WTC11 (cell line): ENCODE measurements around the gene TTC7B. TPM values are rescaled to one million over a fixed set of nuclear protein-coding genes. Genes with fewer than 3 reads are reported as not detected.
A peak's percentile ranks its signal among the peaks of the same experiment; 100 is the strongest.

Experiments used
- ATAC-seq: fragments of 200-7000 bp; cut with Tn5 transposase; 2 replicates; pipeline ENCODE4 v1.10.0; 2021; ENCODE audit warnings: mild to moderate bottlenecking, moderate library complexity
- CTCF ChIA-PET: fragments of 300-600 bp; sonication (Branson Sonifier 250); formaldehyde crosslinking; loops from one replicate; lab custom pipeline; 2021; ENCODE audit warnings: antibody characterized with exemption; lab: Charles Lee
- POLR2A ChIA-PET: fragments of 350-600 bp; sonication (Branson Sonifier 250); formaldehyde crosslinking; loops from one replicate; lab custom pipeline; 2021; ENCODE audit warnings: antibody characterized with exemption; lab: Charles Lee
- DNase-seq: peaks from one replicate; pipeline ENCODE4 v3.0.0; 2021; ENCODE audit warnings: low spot score
- H3K27ac Mint-ChIP-seq: 2 replicates; pipeline ENCODE4 v1.8.0; 2021; ENCODE audit warnings: mixed read lengths
- H3K27me3 Mint-ChIP-seq: 2 replicates; pipeline ENCODE4 v1.8.0; 2021; ENCODE audit warnings: low read depth, mild to moderate bottlenecking, moderate library complexity, mixed read lengths
- H3K36me3 Mint-ChIP-seq: 2 replicates; pipeline ENCODE4 v1.8.0; 2021; ENCODE audit warnings: mixed read lengths
- H3K4me1 Mint-ChIP-seq: 2 replicates; pipeline ENCODE4 v1.8.0; 2022; ENCODE audit warnings: mixed read lengths
- H3K4me3 Mint-ChIP-seq: 2 replicates; pipeline ENCODE4 v1.8.0; 2021; ENCODE audit warnings: mild to moderate bottlenecking, moderate library complexity, mixed read lengths
- H3K9me3 Mint-ChIP-seq: 2 replicates; pipeline ENCODE4 v1.8.0; 2021; ENCODE audit warnings: mixed read lengths
- CREB1 ChIP-seq: sonication (generic); formaldehyde crosslinking; IDR thresholded peaks from 2 replicates; pipeline ENCODE4 v1.8.0; 2023; ENCODE audit warnings: mild to moderate bottlenecking, missing genetic modification reagents
- FOXP1 ChIP-seq: sonication (generic); formaldehyde crosslinking; IDR thresholded peaks from 2 replicates; pipeline ENCODE4 v1.8.0; 2022; ENCODE audit warnings: missing genetic modification reagents, mild to moderate bottlenecking, moderate library complexity, borderline replicate concordance
- IRF2 ChIP-seq: sonication (generic); formaldehyde crosslinking; IDR thresholded peaks from 2 replicates; pipeline ENCODE4 v1.8.0; 2022; ENCODE audit warnings: low read depth, missing genetic modification reagents, borderline replicate concordance
- JAZF1 ChIP-seq: fragments of 250-450 bp; sonication (Bioruptor Pico); IDR thresholded peaks from 2 replicates; pipeline ENCODE4 v1.9.0; 2021; ENCODE audit warnings: moderate library complexity, mild to moderate bottlenecking, inconsistent platforms
- KAT7 ChIP-seq: sonication (generic); formaldehyde crosslinking; IDR thresholded peaks from 2 replicates; pipeline ENCODE4 v1.8.1; 2023; ENCODE audit warnings: missing genetic modification reagents, mild to moderate bottlenecking, borderline replicate concordance
- NFATC4 ChIP-seq: fragments of 250-450 bp; sonication (Bioruptor Pico); IDR thresholded peaks from 2 replicates; pipeline ENCODE4 v1.9.0; 2021; ENCODE audit warnings: mild to moderate bottlenecking
- PRRX2 ChIP-seq: fragments of 250-450 bp; sonication (Bioruptor Pico); IDR thresholded peaks from 2 replicates; pipeline ENCODE4 v1.8.0; 2021; ENCODE audit warnings: mild to moderate bottlenecking
- RORB ChIP-seq: fragments of 250-450 bp; sonication (Bioruptor Pico); IDR thresholded peaks from 2 replicates; pipeline ENCODE4 v1.9.0; 2021; ENCODE audit warnings: mild to moderate bottlenecking
- SMAD4 ChIP-seq: sonication (generic); formaldehyde crosslinking; IDR thresholded peaks from 2 replicates; pipeline ENCODE4 v1.8.0; 2022; ENCODE audit warnings: mild to moderate bottlenecking, missing genetic modification reagents
- ZNF121 ChIP-seq: sonication (generic); formaldehyde crosslinking; IDR thresholded peaks from 2 replicates; pipeline ENCODE4 v1.8.0; 2023; ENCODE audit warnings: missing genetic modification reagents
- ZNF263 ChIP-seq: sonication (generic); formaldehyde crosslinking; IDR thresholded peaks from 2 replicates; pipeline ENCODE4 v1.8.1; 2022; ENCODE audit warnings: low read depth, mild to moderate bottlenecking, moderate library complexity, missing genetic modification reagents
- total RNA-seq: library from RNA; stranded (reverse); gene quantifications from 3 replicates; pipeline ENCODE4 v1.2.3, GENCODE V29; 2021
- TF ChIP-seq, protein P1 (sequence below): fragments of 250-450 bp; sonication (Bioruptor Pico); conservative IDR thresholded peaks from 2 replicates; pipeline ENCODE4 v1.9.0; 2021; ENCODE audit warnings: mild to moderate bottlenecking
- TF ChIP-seq, protein P2 (sequence below): sonication (generic); formaldehyde crosslinking; IDR thresholded peaks from 2 replicates; pipeline ENCODE4 v1.8.1; 2023; ENCODE audit warnings: mild to moderate bottlenecking, missing genetic modification reagents
- TF ChIP-seq, protein P3 (sequence below): sonication (generic); formaldehyde crosslinking; IDR thresholded peaks from 2 replicates; pipeline ENCODE4 v1.8.0; 2023; ENCODE audit warnings: missing genetic modification reagents, mild to moderate bottlenecking, borderline replicate concordance
- TF ChIP-seq, protein P4 (sequence below): fragments of 250-450 bp; sonication (Bioruptor Pico); IDR thresholded peaks from 2 replicates; pipeline ENCODE4 v1.9.0; 2021; ENCODE audit warnings: mild to moderate bottlenecking
- TF ChIP-seq, protein P5 (sequence below): sonication (generic); formaldehyde crosslinking; IDR thresholded peaks from 2 replicates; pipeline ENCODE4 v1.8.0; 2022; ENCODE audit warnings: mild to moderate bottlenecking, missing genetic modification reagents
- TF ChIP-seq, protein P6 (sequence below): sonication (generic); formaldehyde crosslinking; IDR thresholded peaks from 2 replicates; pipeline ENCODE4 v1.8.1; 2022; ENCODE audit warnings: mild to moderate bottlenecking, moderate library complexity, missing genetic modification reagents
- TF ChIP-seq, protein P7 (sequence below): sonication (generic); formaldehyde crosslinking; IDR thresholded peaks from 2 replicates; pipeline ENCODE4 v1.8.1; 2023; ENCODE audit warnings: mild to moderate bottlenecking, missing genetic modification reagents, borderline replicate concordance

The TTC7B gene
- total RNA-seq, 1 experiment from 2014 or later = 27.6 TPM

DNA sequence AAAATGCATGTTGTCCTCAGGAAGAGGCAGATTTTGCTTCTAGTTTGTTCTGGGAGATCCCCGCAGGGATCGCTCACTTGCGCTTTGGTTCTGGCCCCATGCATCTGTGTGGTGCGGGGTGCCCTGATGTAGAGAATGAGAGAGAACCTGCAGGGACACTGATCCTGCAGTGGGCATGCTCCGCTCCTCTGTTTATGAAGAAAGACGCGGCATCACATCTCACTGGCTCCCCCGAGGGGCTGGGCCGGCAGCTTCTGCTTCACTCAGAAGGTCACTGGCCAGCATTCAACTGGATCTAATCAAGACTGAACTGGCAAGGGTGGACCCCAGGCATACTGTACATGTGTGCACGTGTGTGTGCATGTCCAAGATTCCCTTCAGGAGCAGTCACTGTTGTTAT, 255.2 kb downstream of the TTC7B start:
- DNase-seq (no peak), ATAC-seq (peak; percentile 29; the same call in 1 of the 2 replicates)
- CTCF ChIA-PET = interaction anchor here (0.6 to 1.2 kb wide), 4 partner anchors 15 to 197 kb away, joined by 3 to 4 read pairs (median 3); no protein-coding TSS in a partner anchor
- Mint-ChIP-seq H3K4me1 (peaks cover 14% of the 10 kb centered on the region), H3K27ac (no peak overlapping the region), H3K27me3 (no peaks in the 10 kb centered on the region), H3K4me3 (no peak overlapping the region), H3K36me3 (no peaks in the 10 kb centered on the region), H3K9me3 (peaks cover 5% of the 10 kb centered on the region; the same call in 1 of the 2 replicates)
- POLR2A ChIA-PET = no interaction called here
- TF ChIP-seq CREB1 (CRISPR knock-in tag) = no peak
- TF ChIP-seq, protein P1, sequence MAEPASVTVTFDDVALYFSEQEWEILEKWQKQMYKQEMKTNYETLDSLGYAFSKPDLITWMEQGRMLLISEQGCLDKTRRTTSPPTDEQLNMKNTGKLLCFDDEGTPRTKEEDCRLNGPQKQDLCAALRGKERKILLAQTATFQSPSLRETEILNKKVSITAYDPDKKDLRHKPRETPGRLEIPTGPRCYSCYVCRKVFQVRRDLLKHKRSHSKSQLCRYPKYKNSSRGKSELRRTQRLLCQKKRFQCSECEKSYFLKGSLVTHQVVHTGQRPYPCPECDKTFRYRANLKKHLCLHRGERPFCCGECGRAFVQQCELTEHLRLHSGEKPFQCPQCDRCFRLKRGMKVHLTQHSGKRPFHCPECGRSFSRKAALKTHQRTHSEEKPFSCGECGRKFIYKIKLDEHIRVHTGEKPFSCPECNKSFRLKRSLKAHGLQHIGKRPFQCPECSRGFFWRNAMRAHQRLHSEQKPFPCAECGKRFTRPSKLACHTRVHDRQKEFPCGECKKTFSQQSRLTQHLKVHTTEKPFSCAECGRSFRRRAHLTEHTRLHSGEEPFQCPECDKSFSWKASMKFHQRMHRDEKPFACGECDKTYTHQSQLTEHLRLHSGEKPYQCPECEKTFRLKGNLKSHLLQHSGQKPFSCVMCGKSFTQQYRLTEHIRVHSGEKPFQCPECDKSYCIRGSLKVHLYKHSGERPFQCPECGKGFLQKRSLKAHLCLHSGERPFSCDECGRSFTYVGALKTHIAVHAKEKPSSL (CRISPR knock-in tag) = no peak
- TF ChIP-seq, protein P2, sequence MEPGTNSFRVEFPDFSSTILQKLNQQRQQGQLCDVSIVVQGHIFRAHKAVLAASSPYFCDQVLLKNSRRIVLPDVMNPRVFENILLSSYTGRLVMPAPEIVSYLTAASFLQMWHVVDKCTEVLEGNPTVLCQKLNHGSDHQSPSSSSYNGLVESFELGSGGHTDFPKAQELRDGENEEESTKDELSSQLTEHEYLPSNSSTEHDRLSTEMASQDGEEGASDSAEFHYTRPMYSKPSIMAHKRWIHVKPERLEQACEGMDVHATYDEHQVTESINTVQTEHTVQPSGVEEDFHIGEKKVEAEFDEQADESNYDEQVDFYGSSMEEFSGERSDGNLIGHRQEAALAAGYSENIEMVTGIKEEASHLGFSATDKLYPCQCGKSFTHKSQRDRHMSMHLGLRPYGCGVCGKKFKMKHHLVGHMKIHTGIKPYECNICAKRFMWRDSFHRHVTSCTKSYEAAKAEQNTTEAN = no peak
- TF ChIP-seq, protein P3, sequence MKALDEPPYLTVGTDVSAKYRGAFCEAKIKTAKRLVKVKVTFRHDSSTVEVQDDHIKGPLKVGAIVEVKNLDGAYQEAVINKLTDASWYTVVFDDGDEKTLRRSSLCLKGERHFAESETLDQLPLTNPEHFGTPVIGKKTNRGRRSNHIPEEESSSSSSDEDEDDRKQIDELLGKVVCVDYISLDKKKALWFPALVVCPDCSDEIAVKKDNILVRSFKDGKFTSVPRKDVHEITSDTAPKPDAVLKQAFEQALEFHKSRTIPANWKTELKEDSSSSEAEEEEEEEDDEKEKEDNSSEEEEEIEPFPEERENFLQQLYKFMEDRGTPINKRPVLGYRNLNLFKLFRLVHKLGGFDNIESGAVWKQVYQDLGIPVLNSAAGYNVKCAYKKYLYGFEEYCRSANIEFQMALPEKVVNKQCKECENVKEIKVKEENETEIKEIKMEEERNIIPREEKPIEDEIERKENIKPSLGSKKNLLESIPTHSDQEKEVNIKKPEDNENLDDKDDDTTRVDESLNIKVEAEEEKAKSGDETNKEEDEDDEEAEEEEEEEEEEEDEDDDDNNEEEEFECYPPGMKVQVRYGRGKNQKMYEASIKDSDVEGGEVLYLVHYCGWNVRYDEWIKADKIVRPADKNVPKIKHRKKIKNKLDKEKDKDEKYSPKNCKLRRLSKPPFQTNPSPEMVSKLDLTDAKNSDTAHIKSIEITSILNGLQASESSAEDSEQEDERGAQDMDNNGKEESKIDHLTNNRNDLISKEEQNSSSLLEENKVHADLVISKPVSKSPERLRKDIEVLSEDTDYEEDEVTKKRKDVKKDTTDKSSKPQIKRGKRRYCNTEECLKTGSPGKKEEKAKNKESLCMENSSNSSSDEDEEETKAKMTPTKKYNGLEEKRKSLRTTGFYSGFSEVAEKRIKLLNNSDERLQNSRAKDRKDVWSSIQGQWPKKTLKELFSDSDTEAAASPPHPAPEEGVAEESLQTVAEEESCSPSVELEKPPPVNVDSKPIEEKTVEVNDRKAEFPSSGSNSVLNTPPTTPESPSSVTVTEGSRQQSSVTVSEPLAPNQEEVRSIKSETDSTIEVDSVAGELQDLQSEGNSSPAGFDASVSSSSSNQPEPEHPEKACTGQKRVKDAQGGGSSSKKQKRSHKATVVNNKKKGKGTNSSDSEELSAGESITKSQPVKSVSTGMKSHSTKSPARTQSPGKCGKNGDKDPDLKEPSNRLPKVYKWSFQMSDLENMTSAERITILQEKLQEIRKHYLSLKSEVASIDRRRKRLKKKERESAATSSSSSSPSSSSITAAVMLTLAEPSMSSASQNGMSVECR (CRISPR knock-in tag) = no peak
- TF ChIP-seq KAT7 (CRISPR knock-in tag) = no peak
- TF ChIP-seq, protein P4, sequence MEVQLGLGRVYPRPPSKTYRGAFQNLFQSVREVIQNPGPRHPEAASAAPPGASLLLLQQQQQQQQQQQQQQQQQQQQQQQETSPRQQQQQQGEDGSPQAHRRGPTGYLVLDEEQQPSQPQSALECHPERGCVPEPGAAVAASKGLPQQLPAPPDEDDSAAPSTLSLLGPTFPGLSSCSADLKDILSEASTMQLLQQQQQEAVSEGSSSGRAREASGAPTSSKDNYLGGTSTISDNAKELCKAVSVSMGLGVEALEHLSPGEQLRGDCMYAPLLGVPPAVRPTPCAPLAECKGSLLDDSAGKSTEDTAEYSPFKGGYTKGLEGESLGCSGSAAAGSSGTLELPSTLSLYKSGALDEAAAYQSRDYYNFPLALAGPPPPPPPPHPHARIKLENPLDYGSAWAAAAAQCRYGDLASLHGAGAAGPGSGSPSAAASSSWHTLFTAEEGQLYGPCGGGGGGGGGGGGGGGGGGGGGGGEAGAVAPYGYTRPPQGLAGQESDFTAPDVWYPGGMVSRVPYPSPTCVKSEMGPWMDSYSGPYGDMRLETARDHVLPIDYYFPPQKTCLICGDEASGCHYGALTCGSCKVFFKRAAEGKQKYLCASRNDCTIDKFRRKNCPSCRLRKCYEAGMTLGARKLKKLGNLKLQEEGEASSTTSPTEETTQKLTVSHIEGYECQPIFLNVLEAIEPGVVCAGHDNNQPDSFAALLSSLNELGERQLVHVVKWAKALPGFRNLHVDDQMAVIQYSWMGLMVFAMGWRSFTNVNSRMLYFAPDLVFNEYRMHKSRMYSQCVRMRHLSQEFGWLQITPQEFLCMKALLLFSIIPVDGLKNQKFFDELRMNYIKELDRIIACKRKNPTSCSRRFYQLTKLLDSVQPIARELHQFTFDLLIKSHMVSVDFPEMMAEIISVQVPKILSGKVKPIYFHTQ (CRISPR knock-in tag) = no peak
- TF ChIP-seq, protein P5, sequence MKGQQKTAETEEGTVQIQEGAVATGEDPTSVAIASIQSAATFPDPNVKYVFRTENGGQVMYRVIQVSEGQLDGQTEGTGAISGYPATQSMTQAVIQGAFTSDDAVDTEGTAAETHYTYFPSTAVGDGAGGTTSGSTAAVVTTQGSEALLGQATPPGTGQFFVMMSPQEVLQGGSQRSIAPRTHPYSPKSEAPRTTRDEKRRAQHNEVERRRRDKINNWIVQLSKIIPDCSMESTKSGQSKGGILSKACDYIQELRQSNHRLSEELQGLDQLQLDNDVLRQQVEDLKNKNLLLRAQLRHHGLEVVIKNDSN (CRISPR knock-in tag) = no peak
- TF ChIP-seq SMAD4 (CRISPR knock-in tag) = no peak
- no peak for TF ChIP-seq PRRX2 (CRISPR knock-in tag)
- TF ChIP-seq IRF2 (CRISPR knock-in tag) = no peak
- TF ChIP-seq, protein P6, sequence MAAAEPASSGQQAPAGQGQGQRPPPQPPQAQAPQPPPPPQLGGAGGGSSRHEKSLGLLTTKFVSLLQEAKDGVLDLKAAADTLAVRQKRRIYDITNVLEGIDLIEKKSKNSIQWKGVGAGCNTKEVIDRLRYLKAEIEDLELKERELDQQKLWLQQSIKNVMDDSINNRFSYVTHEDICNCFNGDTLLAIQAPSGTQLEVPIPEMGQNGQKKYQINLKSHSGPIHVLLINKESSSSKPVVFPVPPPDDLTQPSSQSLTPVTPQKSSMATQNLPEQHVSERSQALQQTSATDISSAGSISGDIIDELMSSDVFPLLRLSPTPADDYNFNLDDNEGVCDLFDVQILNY (CRISPR knock-in tag) = no peak
- TF ChIP-seq RORB (CRISPR knock-in tag) = no peak
- no peak for TF ChIP-seq JAZF1 (CRISPR knock-in tag)
- no peak for TF ChIP-seq FOXP1 (CRISPR knock-in tag)
- no peak for TF ChIP-seq ZNF121
- TF ChIP-seq, protein P7, sequence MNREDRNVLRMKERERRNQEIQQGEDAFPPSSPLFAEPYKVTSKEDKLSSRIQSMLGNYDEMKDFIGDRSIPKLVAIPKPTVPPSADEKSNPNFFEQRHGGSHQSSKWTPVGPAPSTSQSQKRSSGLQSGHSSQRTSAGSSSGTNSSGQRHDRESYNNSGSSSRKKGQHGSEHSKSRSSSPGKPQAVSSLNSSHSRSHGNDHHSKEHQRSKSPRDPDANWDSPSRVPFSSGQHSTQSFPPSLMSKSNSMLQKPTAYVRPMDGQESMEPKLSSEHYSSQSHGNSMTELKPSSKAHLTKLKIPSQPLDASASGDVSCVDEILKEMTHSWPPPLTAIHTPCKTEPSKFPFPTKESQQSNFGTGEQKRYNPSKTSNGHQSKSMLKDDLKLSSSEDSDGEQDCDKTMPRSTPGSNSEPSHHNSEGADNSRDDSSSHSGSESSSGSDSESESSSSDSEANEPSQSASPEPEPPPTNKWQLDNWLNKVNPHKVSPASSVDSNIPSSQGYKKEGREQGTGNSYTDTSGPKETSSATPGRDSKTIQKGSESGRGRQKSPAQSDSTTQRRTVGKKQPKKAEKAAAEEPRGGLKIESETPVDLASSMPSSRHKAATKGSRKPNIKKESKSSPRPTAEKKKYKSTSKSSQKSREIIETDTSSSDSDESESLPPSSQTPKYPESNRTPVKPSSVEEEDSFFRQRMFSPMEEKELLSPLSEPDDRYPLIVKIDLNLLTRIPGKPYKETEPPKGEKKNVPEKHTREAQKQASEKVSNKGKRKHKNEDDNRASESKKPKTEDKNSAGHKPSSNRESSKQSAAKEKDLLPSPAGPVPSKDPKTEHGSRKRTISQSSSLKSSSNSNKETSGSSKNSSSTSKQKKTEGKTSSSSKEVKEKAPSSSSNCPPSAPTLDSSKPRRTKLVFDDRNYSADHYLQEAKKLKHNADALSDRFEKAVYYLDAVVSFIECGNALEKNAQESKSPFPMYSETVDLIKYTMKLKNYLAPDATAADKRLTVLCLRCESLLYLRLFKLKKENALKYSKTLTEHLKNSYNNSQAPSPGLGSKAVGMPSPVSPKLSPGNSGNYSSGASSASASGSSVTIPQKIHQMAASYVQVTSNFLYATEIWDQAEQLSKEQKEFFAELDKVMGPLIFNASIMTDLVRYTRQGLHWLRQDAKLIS (CRISPR knock-in tag) = no peak
- TF ChIP-seq NFATC4 (CRISPR knock-in tag) = no peak
- no peak for TF ChIP-seq ZNF263 (CRISPR knock-in tag)
- TF ChIP-seq, all 79 proteins: peak for 0
